Measurements from ENCODE around the gene KYAT1. TPM values are rescaled to one million over a fixed set of nuclear protein-coding genes. Genes with fewer than 3 reads are reported as not detected.

The KYAT1 gene
- total RNA-seq, 1 donor from 2014 or later, result 9.8 TPM

DNA sequence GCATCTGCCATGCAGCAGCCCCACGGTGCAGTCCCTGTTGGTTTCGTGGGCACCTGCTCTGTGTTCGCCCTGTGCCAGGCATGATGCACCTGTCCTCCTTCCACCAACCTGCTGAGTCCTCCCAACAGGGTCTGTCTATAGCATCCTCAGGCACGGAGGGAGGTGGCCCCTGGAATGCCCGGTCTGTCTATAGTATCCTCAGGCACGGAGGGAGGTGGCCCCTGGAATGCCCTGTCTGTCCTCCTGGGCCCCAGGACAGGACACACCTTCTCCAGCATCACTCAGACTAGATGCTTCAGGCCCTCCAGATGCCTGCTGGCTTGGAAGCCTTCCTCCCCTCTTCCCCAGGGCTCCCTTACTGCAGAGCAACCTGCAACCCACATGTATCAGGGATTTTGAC, 29.2 kb upstream of the KYAT1 start:
- no peak for FAIRE-seq
- no peak for DNase-seq (ENCODE audit: low spot score in 2 of 2)

DNA sequence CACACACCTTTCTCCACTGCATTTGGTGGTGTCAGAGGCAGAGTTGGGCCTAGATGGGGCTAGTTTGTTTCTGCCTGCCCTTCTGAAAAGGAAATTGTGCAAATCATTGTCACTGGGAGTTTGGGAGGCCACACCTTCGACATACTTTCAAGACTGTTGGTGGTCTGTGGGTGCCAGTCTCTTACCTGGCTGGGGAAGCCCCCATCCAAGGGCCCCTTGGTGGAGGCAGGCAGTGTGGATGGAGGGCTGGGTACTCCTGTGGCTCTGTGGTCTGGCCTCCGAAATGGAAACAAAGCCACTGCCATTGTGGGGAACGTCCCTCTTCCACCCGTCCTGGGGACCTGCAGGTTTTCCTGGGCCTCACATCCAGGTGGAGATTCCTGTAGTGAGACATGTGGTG, 28.1 kb upstream of the KYAT1 start:
- no peak for FAIRE-seq
- DNase-seq (ENCODE audit: low spot score in 2 of 2), result no peak

DNA sequence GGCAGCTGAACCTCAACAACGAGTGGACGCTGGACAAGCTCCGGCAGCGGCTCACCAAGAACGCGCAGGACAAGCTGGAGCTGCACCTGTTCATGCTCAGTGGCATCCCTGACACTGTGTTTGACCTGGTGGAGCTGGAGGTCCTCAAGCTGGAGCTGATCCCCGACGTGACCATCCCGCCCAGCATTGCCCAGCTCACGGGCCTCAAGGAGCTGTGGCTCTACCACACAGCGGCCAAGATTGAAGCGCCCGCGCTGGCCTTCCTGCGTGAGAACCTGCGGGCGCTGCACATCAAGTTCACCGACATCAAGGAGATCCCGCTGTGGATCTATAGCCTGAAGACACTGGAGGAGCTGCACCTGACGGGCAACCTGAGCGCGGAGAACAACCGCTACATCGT, 26.6 kb upstream of the KYAT1 start:
- no peak for FAIRE-seq
- no peak for DNase-seq (ENCODE audit: low spot score in 2 of 2)

DNA sequence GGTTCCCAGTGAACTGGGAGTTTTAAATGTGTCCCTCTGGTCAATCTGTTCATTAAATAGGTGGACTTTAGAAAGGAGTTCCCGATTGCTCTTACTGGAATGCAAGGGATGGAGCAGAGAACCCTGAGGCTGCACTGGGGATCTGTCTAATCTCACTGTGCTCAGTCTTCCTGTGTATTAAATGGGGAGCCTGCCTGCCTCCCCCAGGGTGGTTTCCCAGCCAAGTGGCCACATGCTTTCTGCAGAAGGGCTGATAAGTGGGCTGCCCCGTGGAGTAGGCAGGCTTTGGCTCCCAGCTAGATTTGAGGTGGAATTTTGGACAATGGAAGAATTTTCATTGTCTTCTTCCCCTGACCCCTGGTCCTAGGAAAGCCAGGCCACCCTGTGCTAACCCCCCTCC, 25.0 kb upstream of the KYAT1 start:
- no peak for FAIRE-seq
- DNase-seq (ENCODE audit: low spot score in 2 of 2), result no peak

DNA sequence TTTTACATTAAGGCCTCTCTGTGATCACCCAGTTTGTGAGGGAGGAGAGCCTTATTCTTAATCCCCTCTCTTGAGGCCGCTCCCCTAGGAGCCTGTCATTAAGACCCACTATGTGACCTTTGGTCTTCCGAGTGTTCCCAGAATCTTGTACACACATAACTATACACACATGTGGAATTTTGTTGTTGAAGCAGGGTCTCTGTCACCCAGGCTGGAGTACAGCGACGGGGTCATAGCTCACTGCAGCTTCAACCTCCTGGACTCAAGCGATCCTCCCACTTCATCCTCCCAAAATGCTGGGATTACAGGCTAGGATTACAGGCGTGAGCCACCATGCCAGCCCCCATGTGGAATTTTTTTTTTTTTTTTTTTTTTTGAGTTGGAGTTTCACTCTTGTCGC, 24.2 kb upstream of the KYAT1 start:
- FAIRE-seq (no peak), DNase-seq (ENCODE audit: low spot score in 2 of 2) (no peak)

DNA sequence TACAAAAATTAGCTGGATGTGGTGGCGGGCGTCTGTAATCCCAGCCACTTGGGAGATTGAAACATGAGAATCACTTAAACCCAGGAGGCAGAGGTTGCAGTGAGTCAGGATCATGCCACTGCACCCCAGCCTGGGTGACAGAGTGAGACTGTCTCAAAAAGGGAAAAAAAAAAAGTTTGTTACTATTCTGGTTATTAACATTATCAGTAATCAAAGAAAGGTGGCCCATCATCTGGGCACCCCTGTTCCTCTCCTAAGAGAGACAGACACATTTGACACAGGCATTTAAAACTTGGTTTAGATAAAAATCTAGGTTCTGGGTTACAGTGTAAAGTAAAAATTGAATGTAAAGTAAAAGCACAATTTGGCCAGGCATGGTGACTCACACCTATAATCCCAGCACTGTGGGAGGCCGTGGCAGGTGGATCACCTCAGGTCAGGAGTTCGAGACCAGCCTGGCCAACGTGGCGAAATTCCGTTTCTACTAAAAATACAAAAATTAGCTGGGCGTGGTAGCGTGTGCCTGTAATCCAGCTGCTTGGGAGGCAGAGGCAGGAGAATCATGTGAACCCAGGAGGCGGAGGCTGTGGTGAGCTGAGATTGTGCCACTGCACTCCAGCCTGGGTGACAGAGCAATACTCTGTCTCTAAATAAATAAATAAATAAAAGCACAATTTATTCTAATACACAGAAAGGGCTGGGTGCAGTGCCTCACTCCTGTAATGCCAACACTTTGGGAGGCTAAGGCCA, 22.3 kb upstream of the KYAT1 start:
- no peak for FAIRE-seq
- no peak for DNase-seq (ENCODE audit: low spot score in 2 of 2)

DNA sequence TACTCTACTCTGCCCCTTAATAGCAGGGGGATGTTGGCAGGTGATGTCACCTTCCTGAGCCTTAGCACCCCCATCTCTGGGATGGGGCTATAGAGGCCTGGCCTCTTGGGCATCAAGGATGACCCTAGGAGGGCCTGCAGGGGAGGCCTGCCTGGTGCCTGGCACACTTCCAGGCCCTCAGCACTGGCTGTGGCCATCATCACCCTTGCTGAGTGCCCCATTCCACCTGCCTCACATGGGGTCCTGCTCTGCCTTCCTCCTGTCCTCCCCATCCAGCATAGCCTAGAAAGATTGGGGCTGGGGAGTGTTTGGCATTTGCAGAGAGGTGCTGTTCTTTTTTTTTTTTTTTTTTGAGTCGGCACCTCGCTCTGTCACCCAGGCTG, 21.3 kb upstream of the KYAT1 start:
- FAIRE-seq (no peak), DNase-seq (ENCODE audit: low spot score in 2 of 2) (no peak)

DNA sequence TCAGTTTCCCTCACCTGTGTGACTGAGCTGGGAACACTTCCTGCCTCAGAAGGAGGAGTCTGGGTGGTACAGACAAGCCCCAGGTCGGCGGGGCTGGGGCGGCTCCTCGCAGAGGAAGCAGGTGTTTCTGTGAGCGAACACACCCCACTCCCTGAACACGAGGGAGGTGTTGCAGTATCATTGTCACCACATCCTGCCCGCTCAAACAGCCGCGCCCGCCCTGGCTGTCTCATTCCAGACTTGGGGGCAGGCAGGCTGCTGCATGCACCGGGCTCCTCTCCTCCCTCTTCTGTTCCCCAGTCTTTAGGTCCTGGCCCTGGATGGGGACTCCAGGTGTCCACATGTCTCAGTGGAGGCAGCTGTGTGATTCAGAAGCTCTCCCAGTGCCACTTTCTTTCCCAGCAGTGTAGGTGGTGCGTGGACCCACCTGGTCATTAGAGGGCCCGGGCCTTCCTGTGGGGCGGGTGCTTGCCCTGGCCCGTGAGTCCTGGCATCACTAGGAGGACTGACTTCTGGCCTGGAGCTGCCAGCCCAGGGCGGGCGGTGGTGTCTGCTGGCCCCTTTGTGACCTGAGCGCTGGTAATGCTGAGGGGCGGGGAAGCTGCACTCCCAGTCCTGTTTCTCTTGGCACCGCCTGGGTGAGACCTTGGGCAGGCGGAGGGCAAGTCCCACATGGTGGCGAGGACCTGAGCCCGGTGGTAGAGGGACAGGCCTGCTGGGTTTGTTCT, 20.8 kb upstream of the KYAT1 start:
- FAIRE-seq (no peak), DNase-seq (ENCODE audit: low spot score in 2 of 2) (no peak)

DNA sequence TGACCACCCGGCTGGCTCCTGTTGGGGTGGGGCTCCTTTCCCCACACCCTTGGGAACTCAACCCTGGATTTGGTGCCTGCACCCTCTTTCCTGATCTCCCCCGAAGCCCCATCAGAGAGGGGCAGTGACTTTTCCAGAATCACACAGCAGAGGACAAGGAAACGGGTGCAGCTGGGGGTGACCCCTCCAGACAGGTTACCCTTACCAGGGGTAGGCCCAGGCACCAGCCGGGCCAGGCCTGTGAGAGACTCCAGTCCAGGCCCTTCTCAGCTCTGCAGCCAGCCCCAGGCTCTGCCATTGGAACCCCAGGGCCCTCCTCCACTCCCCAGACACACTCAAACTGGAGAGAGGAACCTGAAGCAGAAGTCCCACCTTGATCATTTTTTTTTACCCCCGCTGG, 20.1 kb upstream of the KYAT1 start:
- DNase-seq (ENCODE audit: low spot score in 2 of 2) (no peak), FAIRE-seq (no peak)

DNA sequence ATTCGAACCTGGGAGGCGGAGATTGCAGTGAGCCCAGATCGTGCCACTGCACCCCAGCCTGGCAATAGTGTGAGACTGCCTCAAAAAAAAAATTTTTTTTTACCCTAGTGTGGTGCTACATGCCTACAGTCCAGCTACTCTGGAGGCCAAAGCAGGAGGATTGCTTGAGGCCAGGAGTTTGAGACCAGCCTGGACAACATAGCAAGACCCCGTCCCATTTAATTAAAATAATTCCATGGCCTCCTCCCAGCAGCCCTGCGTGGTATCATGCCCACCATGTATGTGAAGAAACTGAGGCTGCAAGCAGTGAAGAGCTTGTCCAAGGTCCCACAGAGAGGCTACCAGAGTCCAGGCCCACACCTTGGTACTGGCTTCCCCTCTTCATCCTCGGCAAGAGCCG, 19.6 kb upstream of the KYAT1 start:
- DNase-seq (ENCODE audit: low spot score in 2 of 2) (no peak), FAIRE-seq (no peak)

DNA sequence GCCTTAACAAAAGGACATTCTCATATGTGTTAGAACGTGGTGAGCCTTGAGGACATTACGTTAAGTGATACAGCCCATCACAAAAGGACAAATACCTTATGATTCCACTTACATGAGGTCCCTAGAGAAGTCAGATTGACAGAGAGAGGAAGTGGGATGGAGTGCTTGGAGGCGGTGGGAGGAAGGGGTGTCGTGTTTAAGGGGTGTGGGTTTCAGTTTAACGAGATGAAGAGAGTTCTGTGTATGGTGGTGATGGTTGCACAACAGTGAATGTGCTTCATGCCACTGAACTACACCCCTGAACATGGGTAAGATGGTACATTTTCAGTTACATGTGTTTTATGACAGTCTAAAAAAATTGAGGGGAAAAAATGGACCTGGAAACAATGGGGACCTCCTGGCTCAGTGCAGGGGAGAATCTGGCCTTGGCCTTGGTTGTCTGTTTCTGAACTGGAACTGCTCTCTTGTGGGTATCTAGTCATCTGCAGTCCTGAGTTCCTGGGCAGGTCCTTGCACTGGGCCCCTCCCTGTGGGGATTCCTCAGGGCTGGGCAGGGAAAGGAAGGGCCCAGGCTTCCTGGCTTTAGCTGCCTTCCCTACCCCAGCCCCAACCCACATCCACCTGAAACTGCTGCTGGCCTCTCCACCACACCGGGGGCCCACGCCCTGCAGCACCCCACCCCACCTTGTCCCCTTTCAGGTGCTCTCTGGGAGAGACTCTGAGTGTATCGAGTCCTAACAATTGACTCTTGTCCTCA, 18.0 kb upstream of the KYAT1 start:
- no peak for DNase-seq (ENCODE audit: low spot score in 2 of 2)
- no peak for FAIRE-seq

DNA sequence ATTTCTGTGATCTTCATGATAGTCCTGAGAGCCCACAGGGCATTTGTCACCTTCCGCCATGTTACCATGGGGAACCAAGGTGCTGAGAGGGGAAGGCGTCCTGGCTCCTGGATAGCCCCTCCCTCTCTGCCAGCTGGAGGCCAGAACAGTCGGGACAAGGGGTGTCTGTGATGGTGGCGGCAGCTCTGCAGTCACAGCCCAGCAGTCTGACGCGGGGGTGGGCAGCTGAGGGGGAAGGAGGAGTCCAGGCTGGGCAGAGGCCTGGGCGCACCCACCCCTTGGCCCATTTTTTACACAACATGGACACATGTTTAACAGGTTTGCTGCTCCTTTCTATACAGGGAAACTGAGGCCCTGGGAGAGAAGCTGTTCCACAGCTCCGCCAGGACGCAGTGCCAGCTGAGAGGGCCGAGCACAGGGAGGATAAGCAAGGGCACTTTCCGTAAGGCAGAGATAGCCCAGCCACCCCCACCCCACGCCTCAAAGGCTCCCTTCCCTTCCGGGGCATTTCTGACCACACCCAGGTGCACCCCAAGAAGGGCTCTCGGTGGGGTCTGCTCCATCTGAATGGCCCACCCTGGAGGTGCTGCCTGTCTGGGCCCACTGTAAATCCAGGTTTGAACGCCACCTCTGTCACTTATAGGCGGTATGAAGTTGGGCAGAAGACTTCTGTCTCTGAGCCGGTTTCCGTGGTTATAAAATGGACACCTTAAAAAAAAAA, 17.3 kb upstream of the KYAT1 start:
- FAIRE-seq (no peak), DNase-seq (ENCODE audit: low spot score in 2 of 2) (no peak)

DNA sequence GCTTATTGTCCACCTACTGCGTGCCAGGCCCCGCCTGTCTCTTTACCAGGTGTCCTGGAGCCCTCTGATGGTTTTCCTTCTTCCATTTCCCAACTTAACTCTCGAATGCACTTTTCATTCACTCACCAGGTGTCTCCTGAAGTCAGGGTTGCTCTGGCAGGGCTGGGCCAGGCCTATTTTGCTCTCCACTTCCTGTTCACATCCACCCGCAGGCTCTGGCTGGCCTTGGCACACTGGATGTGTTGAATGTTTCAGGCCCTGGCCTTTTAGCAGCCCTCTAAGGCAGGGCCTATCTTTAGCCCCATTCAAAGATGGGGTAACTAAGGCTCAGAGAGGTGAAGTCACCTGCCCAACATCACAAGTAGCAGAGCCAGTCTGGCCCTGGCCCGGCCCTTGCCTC, 16.6 kb upstream of the KYAT1 start:
- FAIRE-seq (no peak), DNase-seq (ENCODE audit: low spot score in 2 of 2) (no peak)

DNA sequence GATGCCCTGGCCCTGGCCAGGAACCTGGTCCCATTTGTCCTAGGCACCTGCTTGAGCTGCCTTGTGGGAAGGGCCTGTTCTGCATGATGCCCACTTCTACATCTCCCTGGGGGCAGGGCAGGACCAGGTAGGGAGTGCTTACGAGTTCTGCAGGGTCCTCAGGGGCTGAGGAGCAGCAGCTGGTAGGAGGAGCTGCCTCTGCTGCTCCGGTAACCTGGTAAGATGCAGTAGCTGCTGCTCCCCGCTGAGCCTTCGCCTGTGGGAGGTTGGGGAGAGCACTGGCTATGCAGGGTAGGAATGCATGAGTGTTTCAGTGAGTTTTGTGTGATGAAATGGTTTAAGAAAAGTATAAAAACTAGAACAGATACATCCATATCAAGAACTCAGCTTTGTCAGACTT, 13.8 kb upstream of the KYAT1 start:
- FAIRE-seq, result no peak
- DNase-seq (ENCODE audit: low spot score in 2 of 2), result no peak

DNA sequence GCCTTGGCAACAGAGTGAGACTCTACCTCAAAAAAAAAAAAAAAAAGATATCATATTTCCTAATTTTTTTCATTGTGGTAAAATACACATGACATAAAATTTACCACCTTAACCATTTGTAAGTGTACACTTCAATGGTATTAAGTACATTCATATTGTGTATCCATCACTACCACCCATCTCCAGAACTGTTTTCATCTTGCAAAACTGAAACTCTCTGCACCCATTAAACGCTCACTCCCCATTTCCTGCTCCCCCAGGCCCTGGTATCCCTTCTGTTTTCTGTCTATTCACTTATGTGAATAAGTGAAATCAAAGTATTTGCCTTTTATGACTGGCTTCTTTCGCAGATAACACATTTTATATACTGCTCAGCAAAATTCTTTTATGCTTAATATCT, 13.0 kb upstream of the KYAT1 start:
- DNase-seq (ENCODE audit: low spot score in 2 of 2) (no peak), FAIRE-seq (no peak)

DNA sequence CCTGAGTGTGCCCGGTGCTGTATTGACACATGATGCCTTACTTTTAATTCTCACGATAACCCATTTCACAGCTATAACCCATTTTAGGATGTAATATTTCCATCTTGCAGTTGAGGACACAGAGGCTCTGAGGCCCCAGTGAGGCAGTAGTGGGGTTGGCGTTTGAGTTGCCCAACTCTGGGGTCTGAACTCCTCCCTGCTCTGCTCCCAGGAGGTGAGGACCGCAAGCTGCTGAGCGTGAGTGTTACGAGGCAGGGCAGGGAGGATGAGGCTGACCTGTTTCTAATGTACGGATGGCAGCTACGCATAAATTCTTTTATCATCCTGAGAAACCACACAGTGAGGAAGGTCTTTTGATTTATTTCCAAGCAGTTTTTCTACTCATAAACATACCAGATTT, 11.6 kb upstream of the KYAT1 start:
- FAIRE-seq, result no peak
- DNase-seq (ENCODE audit: low spot score in 2 of 2), result no peak

DNA sequence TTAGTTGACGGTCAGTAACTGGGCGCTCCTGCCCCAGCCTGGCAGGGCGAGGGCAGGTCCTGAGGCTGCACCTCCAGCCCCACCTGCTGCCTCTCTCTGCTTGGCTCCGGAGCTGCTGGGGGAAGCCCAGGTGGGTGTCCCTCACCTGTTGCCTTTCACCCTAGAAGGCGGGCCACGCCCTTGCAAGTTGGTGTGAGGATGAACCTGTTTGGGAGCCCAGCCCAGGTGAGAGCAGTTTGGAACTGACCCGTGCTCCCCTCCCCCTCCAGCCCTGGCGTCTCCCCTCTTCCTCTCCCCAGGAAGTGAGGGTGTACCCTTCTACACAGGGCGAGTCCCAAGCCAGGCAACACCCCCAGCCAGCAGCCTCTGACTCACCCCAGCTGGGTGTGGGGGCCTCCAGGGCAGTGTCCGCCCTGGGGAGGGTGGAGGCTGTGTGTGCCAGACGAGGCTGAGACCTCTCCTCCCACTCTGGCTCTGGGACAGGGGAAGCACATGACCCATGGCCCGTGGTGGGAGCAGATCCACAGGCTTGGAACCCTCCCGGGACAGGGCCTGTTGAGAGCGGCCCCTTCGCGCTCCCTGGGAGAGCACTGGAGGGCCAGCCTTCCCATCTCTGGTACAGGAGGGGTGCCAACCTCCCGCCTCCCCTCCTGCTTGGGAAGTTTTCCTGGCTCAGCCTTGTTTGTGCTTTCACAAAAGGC, 10.6 kb upstream of the KYAT1 start:
- DNase-seq (ENCODE audit: low spot score in 2 of 2) (peak; percentile 69 to 83), FAIRE-seq (no peak)

DNA sequence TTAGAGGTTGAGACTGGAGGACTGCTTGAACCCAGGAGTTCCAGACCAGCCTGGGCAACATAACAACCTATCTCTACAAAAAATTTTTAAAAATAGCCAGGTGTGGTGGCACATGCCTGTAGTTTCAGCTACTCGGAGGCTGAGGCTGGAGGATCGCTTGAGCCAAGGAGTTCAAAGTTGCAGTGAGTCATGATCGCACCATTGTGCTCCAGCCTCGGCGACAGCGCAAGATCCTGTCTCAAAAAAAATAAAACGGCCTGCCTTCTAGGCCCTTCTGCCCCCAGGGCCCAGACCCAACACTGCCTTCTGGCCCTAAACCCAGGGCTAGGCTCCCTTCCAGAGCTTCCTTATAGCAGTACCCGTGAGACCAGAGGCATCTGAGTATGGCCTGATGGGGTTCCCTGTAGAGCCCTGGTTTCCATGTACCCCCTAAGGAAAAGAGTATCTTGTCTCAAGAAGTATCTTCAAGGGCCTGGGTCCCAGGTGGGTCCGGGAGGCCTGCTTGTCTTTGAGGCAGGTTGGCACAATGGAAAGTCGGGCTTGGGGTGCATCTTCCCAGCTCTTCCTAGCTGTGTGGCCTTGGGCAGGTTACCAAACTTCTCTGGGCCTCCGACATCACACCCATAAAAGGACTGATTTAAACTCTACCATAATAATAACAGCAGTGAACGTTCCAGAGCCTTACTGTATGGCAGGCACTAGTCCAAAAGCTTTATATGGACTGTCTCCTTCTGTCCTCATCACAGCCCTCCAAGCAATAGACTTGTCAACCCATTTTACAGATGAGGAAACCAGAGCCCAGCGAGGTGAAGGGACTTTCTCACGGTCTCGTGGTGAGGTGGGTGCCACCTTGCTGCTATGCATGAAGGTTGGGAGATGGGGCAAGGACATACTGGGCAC, 9.8 kb upstream of the KYAT1 start:
- DNase-seq (ENCODE audit: low spot score in 2 of 2), result no peak
- FAIRE-seq, result no peak

DNA sequence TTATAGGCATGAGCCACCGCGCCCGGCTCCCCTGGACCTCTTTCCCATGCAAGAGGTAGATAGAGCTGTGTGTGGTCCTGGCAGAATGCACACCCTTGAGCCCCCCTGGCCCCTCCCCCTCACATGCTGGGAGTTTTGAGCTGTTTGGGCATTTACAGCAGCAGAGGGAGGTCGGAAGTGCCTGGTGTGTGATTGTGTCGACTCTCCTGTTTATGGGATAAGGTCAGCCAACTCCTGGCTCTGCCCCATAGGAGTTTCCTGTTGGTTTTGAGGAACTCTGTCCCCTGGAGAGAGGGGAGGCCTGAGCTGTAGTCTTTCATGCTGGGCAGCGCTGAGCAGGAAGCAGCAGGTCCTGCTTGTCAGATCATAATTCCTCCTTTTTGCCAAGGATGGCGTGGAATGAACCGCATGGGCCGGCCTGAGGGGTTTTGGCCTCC, 6.2 kb upstream of the KYAT1 start:
- DNase-seq (ENCODE audit: low spot score in 2 of 2) (no peak), FAIRE-seq (no peak)

Data from frontal cortex (tissue), 4 donors.